ENCODE measurements around the gene GRM1.

The GRM1 gene

DNA sequence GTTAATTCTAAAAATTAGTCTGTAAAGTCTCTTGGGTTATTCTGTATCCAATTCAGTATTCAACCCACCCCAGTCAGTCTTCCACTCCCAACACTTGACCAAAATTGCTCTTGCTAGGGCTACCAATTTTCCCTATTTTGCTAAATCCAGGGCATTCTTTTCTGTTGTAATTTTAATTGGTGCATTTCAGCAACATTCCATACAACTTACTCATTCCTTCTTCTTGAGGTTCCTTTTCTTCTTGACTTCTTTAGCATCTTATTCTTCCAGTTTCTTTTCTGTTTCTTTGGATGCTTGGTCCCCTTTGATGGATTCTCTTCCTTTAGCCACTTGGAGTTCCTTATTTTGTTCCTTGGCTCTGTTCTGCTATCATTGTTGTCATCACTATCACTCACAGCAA is 11.2 kb upstream of the GRM1 start:
- TF ChIP-seq POLR2AphosphoS5 (IDR thresholded peaks at IDR 0.05; ENCODE audit: low read depth) (no peak), SPI1 (IDR thresholded peaks at IDR 0.05; ENCODE audit: borderline replicate concordance, low read depth) (no peak), GABPA (IDR thresholded peaks at IDR 0.05; ENCODE audit: low read depth) (no peak)
- TF ChIP-seq, protein P1, sequence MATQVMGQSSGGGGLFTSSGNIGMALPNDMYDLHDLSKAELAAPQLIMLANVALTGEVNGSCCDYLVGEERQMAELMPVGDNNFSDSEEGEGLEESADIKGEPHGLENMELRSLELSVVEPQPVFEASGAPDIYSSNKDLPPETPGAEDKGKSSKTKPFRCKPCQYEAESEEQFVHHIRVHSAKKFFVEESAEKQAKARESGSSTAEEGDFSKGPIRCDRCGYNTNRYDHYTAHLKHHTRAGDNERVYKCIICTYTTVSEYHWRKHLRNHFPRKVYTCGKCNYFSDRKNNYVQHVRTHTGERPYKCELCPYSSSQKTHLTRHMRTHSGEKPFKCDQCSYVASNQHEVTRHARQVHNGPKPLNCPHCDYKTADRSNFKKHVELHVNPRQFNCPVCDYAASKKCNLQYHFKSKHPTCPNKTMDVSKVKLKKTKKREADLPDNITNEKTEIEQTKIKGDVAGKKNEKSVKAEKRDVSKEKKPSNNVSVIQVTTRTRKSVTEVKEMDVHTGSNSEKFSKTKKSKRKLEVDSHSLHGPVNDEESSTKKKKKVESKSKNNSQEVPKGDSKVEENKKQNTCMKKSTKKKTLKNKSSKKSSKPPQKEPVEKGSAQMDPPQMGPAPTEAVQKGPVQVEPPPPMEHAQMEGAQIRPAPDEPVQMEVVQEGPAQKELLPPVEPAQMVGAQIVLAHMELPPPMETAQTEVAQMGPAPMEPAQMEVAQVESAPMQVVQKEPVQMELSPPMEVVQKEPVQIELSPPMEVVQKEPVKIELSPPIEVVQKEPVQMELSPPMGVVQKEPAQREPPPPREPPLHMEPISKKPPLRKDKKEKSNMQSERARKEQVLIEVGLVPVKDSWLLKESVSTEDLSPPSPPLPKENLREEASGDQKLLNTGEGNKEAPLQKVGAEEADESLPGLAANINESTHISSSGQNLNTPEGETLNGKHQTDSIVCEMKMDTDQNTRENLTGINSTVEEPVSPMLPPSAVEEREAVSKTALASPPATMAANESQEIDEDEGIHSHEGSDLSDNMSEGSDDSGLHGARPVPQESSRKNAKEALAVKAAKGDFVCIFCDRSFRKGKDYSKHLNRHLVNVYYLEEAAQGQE (IDR thresholded peaks at IDR 0.05; ENCODE audit: insufficient replicate concordance, low read depth), result no peak
- TF ChIP-seq, protein P2, sequence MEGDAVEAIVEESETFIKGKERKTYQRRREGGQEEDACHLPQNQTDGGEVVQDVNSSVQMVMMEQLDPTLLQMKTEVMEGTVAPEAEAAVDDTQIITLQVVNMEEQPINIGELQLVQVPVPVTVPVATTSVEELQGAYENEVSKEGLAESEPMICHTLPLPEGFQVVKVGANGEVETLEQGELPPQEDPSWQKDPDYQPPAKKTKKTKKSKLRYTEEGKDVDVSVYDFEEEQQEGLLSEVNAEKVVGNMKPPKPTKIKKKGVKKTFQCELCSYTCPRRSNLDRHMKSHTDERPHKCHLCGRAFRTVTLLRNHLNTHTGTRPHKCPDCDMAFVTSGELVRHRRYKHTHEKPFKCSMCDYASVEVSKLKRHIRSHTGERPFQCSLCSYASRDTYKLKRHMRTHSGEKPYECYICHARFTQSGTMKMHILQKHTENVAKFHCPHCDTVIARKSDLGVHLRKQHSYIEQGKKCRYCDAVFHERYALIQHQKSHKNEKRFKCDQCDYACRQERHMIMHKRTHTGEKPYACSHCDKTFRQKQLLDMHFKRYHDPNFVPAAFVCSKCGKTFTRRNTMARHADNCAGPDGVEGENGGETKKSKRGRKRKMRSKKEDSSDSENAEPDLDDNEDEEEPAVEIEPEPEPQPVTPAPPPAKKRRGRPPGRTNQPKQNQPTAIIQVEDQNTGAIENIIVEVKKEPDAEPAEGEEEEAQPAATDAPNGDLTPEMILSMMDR (IDR thresholded peaks at IDR 0.05; ENCODE audit: insufficient read depth, low read length), result no peak
- DNase-seq (ENCODE audit: low read depth in 1 of 2, low spot score in 1 of 2), result no peak
- Histone ChIP-seq H3K27me3 (ENCODE audit: insufficient read depth, poor library complexity, severe bottlenecking) (peaks cover 2% of the 10 kb centered on the region), H3K27ac (replicated peaks) (no peak overlapping the region), H3K4me3 (replicated peaks; ENCODE audit: insufficient read depth, low read length) (no peak overlapping the region)

DNA sequence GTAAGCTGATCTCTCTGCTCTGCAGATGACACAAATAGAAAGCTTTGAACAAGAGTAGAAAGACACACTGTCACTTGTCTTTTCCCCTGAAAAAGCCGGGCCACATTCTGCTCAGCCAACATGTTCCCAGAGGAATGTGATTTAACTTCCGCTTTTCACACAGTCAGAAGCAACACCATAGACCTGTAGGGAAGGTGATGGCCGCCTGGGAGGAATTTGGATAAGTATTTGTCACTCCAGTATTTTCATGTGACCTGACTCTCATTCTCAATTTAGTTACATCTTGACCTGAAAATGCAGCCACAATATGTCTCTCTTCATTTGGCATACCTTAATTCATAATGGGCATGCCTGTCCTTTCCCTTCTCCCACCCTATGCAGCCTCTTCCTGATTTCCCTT is 2.0 kb upstream of the GRM1 start:
- no peak overlapping the region for H3K27ac ChIP-seq (replicated peaks)
- DNase-seq (ENCODE audit: low read depth in 1 of 2, low spot score in 1 of 2), result no peak
- TF ChIP-seq POLR2AphosphoS5 (IDR thresholded peaks at IDR 0.05; ENCODE audit: low read depth), result no peak
- TF ChIP-seq, protein P1 (IDR thresholded peaks at IDR 0.05; ENCODE audit: insufficient replicate concordance, low read depth), result no peak
- TF ChIP-seq, protein P2 (IDR thresholded peaks at IDR 0.05; ENCODE audit: insufficient read depth, low read length), result no peak
- H3K27me3 ChIP-seq (ENCODE audit: insufficient read depth, poor library complexity, severe bottlenecking), result peaks cover 32% of the 10 kb centered on the region
- H3K4me3 ChIP-seq (replicated peaks; ENCODE audit: insufficient read depth, low read length), result no peak overlapping the region

GRCh38 chr6:146027586-146028251 is 1.1 kb upstream of the GRM1 start:
- Histone ChIP-seq H3K27me3 (ENCODE audit: insufficient read depth, poor library complexity, severe bottlenecking) (peaks cover 32% of the 10 kb centered on the region), H3K4me3 (replicated peaks; ENCODE audit: insufficient read depth, low read length) (no peak overlapping the region), H3K27ac (replicated peaks) (no peak overlapping the region)
- no peak for DNase-seq (ENCODE audit: low read depth in 1 of 2, low spot score in 1 of 2)
- TF ChIP-seq, protein P2 (IDR thresholded peaks at IDR 0.05; ENCODE audit: insufficient read depth, low read length), result no peak
- no peak for TF ChIP-seq POLR2AphosphoS5 (IDR thresholded peaks at IDR 0.05; ENCODE audit: low read depth)

DNA sequence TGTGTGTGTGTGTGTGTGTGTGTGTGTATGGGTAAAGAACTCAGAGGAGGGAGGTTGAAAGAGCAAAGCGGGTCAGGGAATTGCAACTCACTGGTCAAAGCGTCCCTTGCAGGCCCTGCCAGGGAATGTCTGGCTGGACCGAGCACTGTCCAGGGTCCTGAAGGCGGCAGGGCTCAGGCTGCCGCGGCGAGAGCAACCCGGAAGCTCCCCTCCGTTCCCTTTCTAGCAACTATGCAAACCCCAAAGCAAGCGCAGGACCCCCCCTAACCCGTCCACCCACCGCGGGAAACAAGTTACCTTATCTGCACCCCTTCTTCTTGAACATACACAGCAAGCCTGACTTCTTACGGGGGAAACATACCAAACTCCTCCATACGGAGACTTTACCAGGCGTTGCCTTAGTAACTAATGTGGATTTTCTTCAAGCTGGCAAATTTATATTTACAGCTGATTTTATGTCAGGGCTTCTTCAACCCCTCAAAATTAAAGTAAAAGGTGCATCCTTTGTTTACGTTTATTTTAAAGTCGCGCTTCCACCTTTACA is 538 bp upstream of the GRM1 start:
- H3K27ac ChIP-seq (replicated peaks), result no peak overlapping the region
- no peak overlapping the region for H3K4me3 ChIP-seq (replicated peaks; ENCODE audit: insufficient read depth, low read length)
- DNase-seq (ENCODE audit: low read depth in 1 of 2, low spot score in 1 of 2), result peak; percentile 16 to 21
- H3K27me3 ChIP-seq (ENCODE audit: insufficient read depth, poor library complexity, severe bottlenecking), result peaks cover 32% of the 10 kb centered on the region
- TF ChIP-seq, protein P1 (IDR thresholded peaks at IDR 0.05; ENCODE audit: insufficient replicate concordance, low read depth), result peak; percentile 98
- TF ChIP-seq POLR2AphosphoS5 (IDR thresholded peaks at IDR 0.05; ENCODE audit: low read depth), result no peak
- TF ChIP-seq GABPA (IDR thresholded peaks at IDR 0.05; ENCODE audit: low read depth), result no peak
- TF ChIP-seq, protein P2 (IDR thresholded peaks at IDR 0.05; ENCODE audit: insufficient read depth, low read length), result no peak
- TF ChIP-seq SPI1 (IDR thresholded peaks at IDR 0.05; ENCODE audit: borderline replicate concordance, low read depth), result no peak

Measured in HL-60 (cell line).